Loucy (cell line): ENCODE data around the gene DCUN1D4.

ENCODE experiments used
- H2AFZ ChIP-seq: fragments of 200-600 bp; sonication (generic); 2 replicates; pipeline ENCODE4 v1.6.0; 2016; ENCODE audit warnings: antibody characterized with exemption, mild to moderate bottlenecking, low read length, moderate library complexity
- H3F3A ChIP-seq: fragments of 200-600 bp; 2 replicates; pipeline ENCODE4 v1.6.0; 2016; ENCODE audit warnings: antibody characterized with exemption, low read depth, mild to moderate bottlenecking
- H3K27me3 ChIP-seq: fragments of 200-600 bp; sonication (generic); 2 replicates; pipeline ENCODE4 v1.6.1; 2014; ENCODE audit warnings: low read length, mild to moderate bottlenecking; ENCODE audit not compliant: insufficient read depth, poor library complexity, severe bottlenecking
- H3K36me3 ChIP-seq: fragments of 200-600 bp; sonication (generic); 2 replicates; pipeline ENCODE4 v1.6.1; 2016; ENCODE audit warnings: low read length; ENCODE audit not compliant: insufficient read depth
- H3K4me1 ChIP-seq: fragments of 200-600 bp; sonication (generic); 2 replicates; pipeline ENCODE4 v1.5.1; 2014; ENCODE audit warnings: low read length, mild to moderate bottlenecking; ENCODE audit not compliant: insufficient read depth, poor library complexity, severe bottlenecking
- H3K4me2 ChIP-seq: fragments of 200-600 bp; sonication (generic); 2 replicates; pipeline ENCODE4 v1.6.0; 2014; ENCODE audit warnings: antibody characterized with exemption, low read length, low read depth, mild to moderate bottlenecking; ENCODE audit not compliant: poor library complexity, severe bottlenecking
- H3K4me3 ChIP-seq: fragments of 200-600 bp; sonication (generic); 2 replicates; pipeline ENCODE4 v1.5.1; 2014; ENCODE audit warnings: low read length, mild to moderate bottlenecking, mixed read lengths; ENCODE audit not compliant: poor library complexity, severe bottlenecking
- H3K79me2 ChIP-seq: fragments of 200-600 bp; sonication (generic); 2 replicates; pipeline ENCODE4 v1.6.1; 2014; ENCODE audit warnings: low read length; ENCODE audit not compliant: insufficient read depth
- H3K9ac ChIP-seq: fragments of 200-600 bp; sonication (generic); 2 replicates; pipeline ENCODE4 v1.6.0; 2014; ENCODE audit warnings: mild to moderate bottlenecking, low read depth, low read length, moderate library complexity; ENCODE audit not compliant: poor library complexity, severe bottlenecking
- H3K9me2 ChIP-seq: fragments of 200-600 bp; sonication (generic); replicated peaks from 2 replicates; pipeline ENCODE4 v1.6.1; 2016; ENCODE audit warnings: low read depth, low read length, mixed read lengths
- H3K9me3 ChIP-seq: fragments of 200-600 bp; sonication (generic); 2 replicates; pipeline ENCODE4 v1.6.1; 2014; ENCODE audit warnings: mild to moderate bottlenecking, antibody characterized with exemption, low read length, low read depth; ENCODE audit not compliant: insufficient read depth
- H4K20me1 ChIP-seq: fragments of 200-600 bp; sonication (generic); 2 replicates; pipeline ENCODE4 v1.6.0; 2014; ENCODE audit warnings: antibody characterized with exemption, low read length, mild to moderate bottlenecking; ENCODE audit not compliant: insufficient read depth, poor library complexity, severe bottlenecking
- CTCF ChIP-seq: fragments of 200-600 bp; sonication (generic); conservative IDR thresholded peaks from 2 replicates; pipeline ENCODE4 v1.5.1; 2014; ENCODE audit warnings: mild to moderate bottlenecking, antibody characterized with exemption, low read length
- EZH2phosphoT487 ChIP-seq: fragments of 200-600 bp; IDR thresholded peaks from 2 replicates; pipeline ENCODE4 v1.6.1; 2018; ENCODE audit warnings: antibody characterized with exemption, mild to moderate bottlenecking, moderate library complexity, borderline replicate concordance

DCUN1D4 gene

GRCh38 chr4:51901363-51901762 is 58.4 kb downstream of the DCUN1D4 start:
- H3K27me3 ChIP-seq, result no peaks in the 10 kb centered on the region
- no peak overlapping the region for H3K4me3 ChIP-seq
- no peak for TF ChIP-seq EZH2phosphoT487
- no peak for TF ChIP-seq CTCF
- peaks cover 70% of the 10 kb centered on the region for H3K36me3 ChIP-seq
- no peaks in the 10 kb centered on the region for H3K4me1 ChIP-seq
- no peak overlapping the region for H3K4me2 ChIP-seq
- no peaks in the 10 kb centered on the region for H3F3A ChIP-seq
- no peaks in the 10 kb centered on the region for H4K20me1 ChIP-seq
- no peak overlapping the region for H2AFZ ChIP-seq
- no peaks in the 10 kb centered on the region for H3K9me2 ChIP-seq
- H3K79me2 ChIP-seq, result no peaks in the 10 kb centered on the region
- no peak overlapping the region for H3K9ac ChIP-seq
- H3K9me3 ChIP-seq, result no peaks in the 10 kb centered on the region

GRCh38 chr4:51906167-51906958 is 63.4 kb downstream of the DCUN1D4 start:
- H3K4me3 ChIP-seq, result no peak overlapping the region
- H4K20me1 ChIP-seq, result no peaks in the 10 kb centered on the region
- H3F3A ChIP-seq, result no peaks in the 10 kb centered on the region
- H3K79me2 ChIP-seq, result no peaks in the 10 kb centered on the region
- H3K9me3 ChIP-seq, result no peaks in the 10 kb centered on the region
- H3K36me3 ChIP-seq, result peaks cover 77% of the 10 kb centered on the region
- no peak overlapping the region for H3K4me2 ChIP-seq
- H3K4me1 ChIP-seq, result no peaks in the 10 kb centered on the region
- H3K9ac ChIP-seq, result no peak overlapping the region
- TF ChIP-seq EZH2phosphoT487 (no peak), CTCF (no peak)
- no peaks in the 10 kb centered on the region for H3K9me2 ChIP-seq
- H3K27me3 ChIP-seq, result no peaks in the 10 kb centered on the region
- H2AFZ ChIP-seq, result no peak overlapping the region

- no peaks in the 10 kb centered on the region for H3K9me3 ChIP-seq
- H3K4me3 ChIP-seq, result no peak overlapping the region
- no peak overlapping the region for H3K9ac ChIP-seq
- H3K4me1 ChIP-seq, result no peaks in the 10 kb centered on the region
- no peaks in the 10 kb centered on the region for H3F3A ChIP-seq
- H2AFZ ChIP-seq, result no peak overlapping the region
- H3K4me2 ChIP-seq, result no peak overlapping the region
- no peaks in the 10 kb centered on the region for H4K20me1 ChIP-seq
- H3K36me3 ChIP-seq, result peaks cover 77% of the 10 kb centered on the region
- no peaks in the 10 kb centered on the region for H3K9me2 ChIP-seq
- no peaks in the 10 kb centered on the region for H3K27me3 ChIP-seq
- no peak for TF ChIP-seq EZH2phosphoT487
- TF ChIP-seq CTCF, result no peak
- H3K79me2 ChIP-seq, result no peaks in the 10 kb centered on the region
These were observed 64.2 kb downstream of the DCUN1D4 start for GRCh38 chr4:51907006-51907669.
